ENCODE results near the gene SRRM3. TPM values are rescaled to one million over a fixed set of nuclear protein-coding genes. Genes with fewer than 3 reads are reported as not detected.
"Not testable (repeated sequence)": the region's sequence is repeated elsewhere in the genome, so short reads cannot be mapped to it uniquely, and the experiment has no call there.

SRRM3 gene
- polyA plus RNA-seq, 5 donors: 0.40 to 0.82 (median 0.60) TPM

DNA sequence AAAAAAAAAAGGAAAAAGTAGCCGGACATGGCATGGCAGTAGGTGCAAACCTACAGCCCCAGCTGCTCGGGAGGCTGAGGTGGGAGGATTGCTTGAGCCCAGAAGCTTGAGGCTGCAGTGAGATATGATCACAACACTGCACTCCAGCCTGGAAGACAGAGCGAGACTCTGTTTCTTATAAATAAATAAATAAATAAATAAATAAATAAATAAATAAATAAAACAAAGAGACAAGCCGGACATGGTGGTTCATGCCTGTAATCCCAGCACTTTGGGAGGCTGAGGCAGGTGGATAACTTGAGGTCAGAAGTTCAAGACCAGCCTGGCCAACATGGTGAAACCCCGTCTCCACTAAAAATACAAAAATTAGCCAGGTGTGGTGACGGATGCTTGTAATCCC lies 113.0 kb downstream of the SRRM3 start:
- not testable (repeated sequence) for DNase-seq

DNA sequence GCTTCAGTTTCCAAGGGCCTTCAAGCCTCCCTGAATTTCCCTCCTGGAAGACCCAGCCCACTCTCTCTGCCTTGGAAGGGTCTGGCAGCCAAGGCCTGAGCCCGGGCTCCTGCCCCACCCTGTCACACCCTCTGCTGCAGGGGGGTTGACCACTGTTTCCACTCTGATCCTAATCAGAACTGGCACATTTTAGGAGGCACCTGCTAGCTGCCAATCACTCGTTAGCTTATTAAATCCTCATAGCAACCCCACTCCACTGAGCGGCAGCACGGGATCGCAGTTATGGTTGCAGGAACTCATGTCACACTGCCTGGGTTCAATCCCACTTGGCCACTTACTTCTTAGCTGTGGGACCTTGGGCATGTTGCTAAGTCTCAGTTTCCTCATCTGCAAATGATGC lies 113.7 kb downstream of the SRRM3 start:
- no peak for DNase-seq

DNA sequence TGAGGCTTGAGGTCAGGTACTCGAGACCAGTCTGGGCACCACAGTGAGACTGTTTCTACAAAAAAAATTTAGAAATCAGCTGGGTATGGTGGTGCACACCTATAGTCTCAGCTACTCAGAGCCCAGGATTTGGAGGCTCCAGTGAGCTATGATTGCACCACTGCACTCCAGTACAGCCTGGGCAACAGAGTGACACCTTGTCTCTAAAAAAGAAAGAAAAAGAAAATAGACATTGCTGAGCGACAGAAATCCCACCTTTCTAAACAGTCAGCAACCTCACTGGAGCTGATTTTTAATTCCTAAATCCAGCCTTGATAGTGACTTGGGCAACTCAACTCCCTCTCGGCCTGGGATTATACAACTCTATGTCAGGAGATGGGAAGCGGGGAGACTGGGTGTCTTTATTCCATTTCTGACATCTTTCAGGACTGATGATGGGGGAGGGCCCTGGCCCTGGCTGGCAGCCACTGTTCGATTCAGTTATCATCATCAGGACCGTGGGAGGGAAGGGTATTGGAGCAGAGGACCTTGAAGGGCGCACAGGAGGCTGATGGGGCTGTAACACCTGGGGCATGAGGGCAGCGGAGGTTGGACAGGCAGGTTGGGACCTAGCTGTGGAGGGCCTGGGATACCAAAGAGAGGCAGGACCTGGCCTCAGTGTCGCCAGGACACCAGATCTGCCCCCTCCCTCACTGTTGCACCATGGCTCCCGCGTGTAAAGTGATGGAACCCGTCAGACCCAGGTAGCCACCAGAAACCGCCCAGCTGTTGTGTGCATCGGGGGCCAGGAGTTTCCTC lies 115.5 kb downstream of the SRRM3 start:
- DNase-seq: no peak

DNA sequence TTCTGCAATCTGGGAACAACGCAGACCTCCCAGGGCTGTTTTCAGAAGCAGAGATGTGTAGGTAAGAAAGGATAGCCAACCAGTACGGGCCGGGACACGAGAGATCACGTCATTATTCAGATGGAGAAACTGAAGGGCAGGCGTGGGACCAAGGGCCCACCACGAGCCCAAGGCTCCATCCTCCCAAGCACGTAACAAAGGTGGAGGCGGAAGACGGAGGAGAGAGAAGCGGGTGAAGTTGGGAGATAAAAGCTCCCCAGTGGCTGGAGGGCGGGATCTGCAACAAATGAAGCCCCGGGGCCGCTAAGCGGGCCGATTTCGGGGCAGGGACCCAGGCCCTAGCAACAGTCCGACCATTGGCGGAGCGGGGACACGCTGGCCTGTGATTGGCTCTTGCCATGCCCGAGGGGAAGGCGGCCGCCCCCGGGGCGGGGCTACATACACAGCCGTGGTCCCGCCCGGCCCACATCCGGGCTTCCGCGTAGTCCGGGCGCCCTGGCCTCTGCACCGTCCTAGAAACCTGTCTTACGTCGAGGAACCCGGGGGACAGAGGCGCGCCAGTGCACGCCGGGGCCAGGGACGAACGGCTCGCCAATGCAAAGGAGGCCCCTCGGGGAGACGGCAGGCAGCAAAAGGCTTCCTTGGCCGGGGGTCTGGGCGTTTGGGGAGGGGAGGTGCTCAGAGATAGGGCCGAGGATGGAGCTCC lies 116.2 kb downstream of the SRRM3 start:
- peak; percentile 97 for DNase-seq

DNA sequence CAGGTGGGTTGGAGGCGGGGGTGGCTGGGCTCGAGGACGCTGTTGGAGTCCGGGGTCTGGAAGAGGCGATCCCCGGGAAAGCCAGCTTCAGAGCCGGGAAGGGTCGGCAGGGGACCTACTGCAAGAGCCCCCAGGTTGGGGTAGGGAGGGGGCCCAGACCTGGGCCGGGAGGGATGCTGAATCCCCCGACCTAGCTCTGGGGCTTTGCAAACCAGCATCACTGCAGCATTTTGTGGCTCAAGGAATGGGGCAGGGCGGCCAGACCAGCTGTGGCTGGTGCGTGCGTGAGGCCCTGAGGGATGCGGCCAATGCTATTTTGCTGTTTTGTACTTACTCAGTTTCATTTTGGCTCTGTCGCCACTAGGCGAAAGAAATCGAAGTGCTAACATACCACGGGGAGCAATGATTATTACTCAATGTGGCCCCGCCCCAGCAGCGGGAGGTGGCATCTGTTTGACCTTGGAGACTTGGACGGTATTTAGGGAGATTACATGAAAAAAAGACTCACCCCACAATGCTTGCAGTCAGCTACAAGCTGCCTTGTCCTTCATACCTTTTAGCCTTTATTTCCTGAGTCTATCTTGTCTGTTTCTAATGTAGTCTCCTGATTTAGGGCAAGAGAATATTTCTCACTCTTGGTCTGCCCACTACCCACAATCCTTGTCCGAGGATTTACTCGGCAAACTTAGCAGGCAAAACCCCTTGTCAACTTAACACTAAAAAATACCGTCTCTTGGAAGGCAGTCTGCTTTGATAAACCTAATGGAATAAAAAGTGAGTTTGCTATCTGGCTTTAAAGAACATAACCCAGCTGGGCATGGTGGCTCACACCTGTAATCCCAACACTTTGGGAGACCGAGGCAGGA lies 117.0 kb downstream of the SRRM3 start:
- DNase-seq: peak; percentile 62 to 67

DNA sequence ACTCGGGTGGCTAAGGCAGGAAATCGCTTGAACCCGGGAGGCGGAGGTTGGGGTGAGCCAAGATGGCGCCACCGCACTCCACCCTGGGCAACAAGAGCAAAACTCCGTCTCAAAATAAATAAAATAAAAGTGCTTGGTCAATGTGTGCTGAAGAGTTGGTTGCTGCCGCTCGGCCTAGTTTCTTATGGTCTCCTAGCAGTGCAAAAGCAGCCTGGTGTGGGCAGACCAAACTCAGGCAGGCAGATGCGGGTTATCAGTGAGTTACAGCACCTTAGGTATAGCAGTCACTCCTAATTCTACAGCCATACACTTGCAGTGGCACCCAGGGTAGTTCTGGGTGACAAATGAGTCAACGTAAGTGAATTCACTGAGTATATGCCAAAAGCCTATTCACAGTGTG lies 123.4 kb downstream of the SRRM3 start:
- no peak for DNase-seq

DNA sequence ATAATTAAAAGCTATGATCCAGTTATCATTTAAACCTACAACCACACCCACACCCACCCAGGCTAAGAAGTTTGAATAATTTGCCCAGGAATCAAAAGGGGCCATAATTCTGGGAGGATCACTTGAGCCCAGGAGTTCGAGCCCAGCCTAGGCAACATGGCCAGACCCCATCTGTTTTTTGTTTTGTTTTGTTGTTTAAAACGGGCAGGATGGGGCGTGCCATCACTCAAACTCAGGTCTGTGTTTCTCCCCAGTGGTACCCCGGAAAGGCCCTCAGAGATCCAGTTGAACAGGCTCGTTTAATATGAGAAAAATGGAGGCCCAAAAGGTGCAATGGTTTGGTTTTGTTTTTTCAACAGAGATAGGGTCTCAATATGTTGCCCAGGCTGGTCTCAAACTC lies 124.1 kb downstream of the SRRM3 start:
- no peak for DNase-seq

DNA sequence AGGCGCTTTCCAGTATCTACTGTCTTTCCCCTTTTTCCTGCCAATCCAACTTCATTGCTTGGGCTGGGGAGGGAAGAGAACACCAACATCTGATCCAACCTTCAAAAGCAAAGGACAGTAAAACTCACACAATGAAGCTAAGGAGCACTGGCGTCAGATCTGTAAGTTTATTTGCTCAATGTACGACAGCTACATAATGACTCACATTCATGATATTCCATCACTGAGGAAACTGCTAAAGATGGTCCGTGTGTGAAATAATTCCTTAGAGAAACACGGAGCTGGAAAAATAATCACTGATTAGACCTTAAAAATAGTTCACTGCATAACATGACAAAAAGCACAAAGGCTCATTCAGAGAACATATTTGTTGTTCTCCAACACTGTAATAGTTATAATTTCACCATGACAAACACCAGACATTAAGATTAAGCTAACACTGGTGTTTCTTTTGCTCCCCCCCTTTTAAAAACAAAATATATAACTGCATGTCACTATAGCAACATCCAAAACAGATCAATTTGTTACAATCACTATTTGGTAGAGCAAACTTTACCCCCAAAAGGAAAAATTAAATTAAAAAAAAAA lies 125.0 kb downstream of the SRRM3 start:
- DNase-seq: no peak

DNA sequence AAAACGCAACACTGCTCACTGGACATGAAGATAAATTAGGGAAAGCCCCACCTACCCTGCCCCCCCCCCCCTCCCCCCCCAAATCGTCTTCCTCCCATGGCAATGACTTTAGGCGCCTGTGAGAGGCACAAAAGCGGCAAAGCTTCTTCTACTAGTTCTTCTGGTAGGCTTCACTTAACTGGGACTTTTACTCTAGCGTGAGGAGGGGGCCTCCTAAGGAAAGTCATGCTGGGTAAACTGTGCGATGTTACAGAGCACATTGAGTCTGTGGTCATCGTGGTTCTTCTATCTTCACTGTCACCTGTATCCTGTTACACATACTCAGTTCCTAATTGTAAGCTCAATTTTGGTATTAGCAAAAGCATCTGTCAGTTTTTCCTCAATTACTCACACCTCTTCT lies 125.9 kb downstream of the SRRM3 start:
- DNase-seq: no peak

DNA sequence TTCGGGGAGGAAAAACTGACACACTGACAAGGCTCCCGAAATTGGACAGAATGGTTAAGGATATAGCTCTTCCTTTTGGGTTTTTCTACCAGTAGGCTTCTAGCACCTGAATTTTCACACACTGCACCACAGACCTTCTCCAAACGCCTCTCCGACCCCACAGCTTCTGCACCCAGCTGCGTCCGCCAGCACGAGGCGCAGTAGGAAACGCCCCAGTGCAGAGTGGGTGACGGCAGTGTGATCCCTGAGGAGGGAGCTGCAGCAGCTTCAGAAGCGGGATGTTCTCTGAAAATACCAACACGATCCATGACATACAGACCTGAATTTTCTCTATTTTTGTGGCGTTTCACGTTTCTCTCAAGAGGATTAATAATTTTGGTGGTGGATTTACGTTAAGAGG lies 126.7 kb downstream of the SRRM3 start:
- no peak for DNase-seq

DNA sequence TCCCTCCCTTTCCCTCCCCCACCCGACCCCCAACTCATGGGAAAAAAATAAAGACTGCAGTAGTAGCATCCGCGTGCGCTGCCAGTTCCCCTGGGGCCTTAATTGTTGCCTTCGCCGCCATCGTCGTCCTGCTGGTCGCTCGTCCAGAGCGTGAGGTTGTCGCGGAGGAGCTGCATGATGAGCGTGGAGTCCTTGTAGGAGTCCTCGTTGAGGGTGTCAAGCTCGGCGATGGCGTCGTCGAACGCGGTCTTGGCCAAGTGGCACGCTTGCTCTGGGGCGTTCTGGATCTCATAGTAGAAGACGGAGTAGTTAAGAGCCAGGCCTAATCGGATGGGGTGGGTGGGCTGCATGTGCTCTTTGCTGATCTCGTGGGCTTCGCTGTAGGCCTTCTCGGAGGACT lies 127.8 kb downstream of the SRRM3 start:
- DNase-seq: no peak

DNA sequence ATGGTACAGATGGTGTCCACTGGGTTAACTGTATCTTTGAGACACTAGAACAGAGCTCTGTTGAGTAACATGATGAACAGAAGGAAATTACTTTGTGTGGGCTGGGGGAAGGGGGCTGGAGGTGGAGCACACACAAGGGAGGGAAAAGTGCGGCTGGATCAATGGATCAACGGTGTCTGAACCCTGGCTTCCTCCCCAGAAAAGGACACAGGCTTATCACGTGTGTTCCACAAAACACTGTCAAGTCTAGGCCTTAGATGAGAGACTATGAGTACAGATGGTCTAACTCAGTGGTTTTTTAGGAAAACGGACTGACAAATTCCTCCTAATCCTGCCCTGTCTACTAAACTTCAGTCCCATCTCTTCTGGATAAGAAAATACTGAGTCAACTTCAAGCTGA lies 128.6 kb downstream of the SRRM3 start:
- no peak for DNase-seq

DNA sequence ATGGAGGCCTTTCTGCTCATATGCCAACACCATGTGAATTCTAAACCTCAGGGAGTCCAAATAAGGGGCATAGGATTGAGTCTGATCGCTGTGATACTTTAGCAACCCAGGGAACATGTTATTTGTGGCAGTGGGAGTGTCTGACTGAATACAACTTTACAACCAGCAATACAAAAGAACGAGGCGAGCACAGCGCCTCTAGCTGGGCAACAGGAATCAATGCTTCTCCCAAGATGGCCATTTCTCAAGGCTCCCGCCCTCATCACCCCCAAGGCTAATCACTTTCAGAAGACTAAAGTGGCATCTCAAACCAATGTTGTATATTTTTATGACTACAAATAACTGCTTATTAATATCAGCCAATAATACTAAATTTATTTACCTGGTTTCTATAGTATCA lies 129.0 kb downstream of the SRRM3 start:
- no peak for DNase-seq

DNA sequence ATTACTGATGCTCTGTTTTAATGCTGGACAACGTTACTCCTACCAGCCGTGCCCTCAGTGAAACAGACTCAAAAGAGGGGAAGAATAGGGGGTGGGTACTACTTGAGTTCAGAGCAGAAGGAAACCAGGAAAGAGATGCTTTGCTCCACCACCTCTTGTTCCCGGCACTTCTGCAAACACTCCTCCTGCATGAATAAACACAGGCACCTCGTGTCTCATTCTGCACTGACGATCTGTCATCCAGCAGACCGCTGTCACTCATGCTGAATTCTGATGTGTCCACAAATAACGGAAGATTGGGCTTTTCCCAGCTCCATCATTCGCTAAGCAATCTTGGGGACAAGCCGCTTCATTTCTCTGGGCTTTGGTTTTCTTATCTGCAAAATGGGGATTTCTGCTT lies 130.4 kb downstream of the SRRM3 start:
- DNase-seq: no peak

DNA sequence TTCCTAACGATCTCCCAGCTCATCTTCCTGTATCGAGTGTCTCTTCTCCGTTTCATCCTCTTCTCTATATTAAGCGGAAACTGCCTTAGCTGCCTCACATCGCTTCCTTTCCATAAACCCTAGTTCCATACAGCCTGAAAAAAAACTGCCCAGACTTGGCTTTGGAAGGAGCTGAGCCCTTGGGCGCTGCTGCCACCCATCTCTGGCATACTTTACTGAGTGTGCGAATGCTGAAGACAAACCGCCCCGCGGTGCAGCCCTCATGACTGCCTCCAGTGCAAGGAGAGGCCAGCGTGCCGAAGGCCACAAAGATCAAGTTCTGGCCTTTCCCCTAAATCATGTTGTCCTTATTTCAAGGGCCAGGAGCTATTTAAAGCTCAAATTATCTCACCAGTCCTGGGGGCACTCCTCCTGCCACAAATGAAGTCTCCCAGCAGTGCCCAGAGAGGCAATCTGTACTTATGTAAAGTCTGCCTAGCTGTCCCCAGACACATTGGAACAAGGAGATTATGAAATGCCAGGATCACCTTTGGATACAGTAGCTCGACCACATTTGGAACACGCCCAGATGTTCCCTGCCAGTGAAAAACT lies 131.9 kb downstream of the SRRM3 start:
- no peak for DNase-seq

DNA sequence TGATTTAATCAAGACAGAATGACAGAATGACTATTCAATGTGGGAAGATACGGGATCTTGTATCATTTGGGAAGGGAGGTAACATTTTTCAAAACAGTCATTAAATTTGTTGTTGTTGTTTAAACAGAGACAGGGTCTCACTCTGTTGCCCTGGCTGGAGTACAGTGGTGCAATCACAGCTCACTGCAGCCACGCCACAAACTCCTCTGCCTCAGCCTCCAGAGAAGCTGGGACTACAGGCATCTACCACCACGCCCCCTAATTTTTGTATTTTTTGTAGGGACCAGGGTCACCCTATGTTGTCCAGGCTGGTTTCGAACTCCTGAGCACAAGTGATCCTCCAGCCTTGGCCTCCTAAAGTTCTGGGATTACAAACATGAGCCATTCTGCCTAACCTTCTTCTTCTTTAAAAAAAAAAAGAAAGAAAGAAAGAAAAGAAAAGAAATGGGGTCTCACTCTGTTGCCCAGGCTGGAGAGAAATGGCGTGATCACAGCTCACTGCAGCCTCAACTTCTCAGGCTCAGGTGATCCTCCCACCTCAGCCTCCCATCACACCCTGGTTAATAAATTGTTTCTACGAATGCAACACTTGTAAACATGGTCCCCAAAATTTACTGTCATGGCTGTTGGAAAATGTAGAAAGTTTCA lies 132.7 kb downstream of the SRRM3 start:
- DNase-seq: no peak

DNA sequence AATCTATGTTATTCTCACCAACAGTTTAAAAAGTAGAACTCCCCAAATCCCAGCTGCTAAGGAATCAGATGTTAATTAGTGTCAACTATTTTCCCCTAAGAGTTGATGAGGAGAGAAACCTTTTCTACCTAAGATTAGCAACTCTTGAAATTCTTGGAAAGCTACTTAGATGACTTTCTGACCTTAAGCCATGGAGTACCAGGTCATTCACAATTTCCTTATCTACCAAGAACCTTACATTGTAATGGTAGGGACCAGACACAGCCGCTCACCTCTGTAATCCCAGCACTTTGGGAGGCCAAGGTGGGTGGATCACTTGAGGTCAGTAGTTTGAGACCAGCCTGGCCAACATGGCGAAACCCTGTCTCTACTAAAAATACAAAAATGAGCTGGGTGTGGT lies 133.7 kb downstream of the SRRM3 start:
- DNase-seq: not testable (repeated sequence)

DNA sequence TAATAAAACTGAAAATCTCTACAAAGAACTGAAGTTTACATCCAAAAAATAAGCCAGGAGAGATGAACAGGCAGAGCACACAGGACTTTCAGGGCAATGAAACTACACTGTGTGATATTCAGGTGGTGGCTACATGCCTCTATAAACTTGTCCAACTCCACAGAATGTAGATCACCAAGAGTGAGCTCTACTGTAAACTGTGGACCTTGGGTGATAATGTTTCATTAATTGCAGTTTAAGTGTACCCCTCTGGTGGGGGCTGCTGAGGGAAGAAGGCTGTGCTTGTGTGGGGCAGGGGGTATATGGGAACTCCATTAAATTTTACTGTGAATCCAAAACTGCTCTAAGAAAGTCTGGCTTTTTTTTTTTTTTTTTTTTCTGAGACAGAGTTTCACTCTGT lies 134.4 kb downstream of the SRRM3 start:
- DNase-seq: no peak

All from right lung (tissue), 5 donors.